ENCODE data around the gene LAIR2. TPM values are rescaled to one million over a fixed set of nuclear protein-coding genes. Genes with fewer than 3 reads are reported as not detected.
A peak's percentile ranks its signal among the peaks of the same experiment; 100 is the strongest.

Gene LAIR2
- total RNA-seq, 2 donors from 2014 or later: not detected

DNA sequence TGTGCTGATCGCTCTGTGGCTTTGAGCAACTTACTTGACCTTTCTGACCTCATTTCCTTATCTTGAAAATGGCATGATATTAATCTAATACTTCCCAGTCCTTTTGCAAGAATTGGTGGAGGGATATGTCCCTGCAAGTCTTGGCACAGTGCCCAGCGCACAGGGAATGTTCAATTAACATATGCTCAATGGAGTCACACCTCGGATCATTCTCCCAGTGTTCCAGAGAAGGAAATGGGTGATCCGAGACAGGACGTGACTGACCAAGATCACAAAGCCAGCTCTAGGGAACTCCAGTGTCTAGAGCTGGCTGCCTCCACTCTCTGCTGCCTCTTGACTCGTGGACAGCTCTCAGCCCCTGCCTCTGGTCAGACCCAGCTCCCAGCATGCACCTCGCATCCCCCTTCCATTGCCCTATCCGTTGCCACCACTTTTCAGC, 33.1 kb upstream of the LAIR2 start:
- Histone ChIP-seq H3K27ac (peak overlapping the region; percentile 76 to 85), H3K27me3 (no peaks in the 10 kb centered on the region), H3K4me3 (no peak overlapping the region), H3K9me3 (no peaks in the 10 kb centered on the region), H3K4me1 (peaks cover 0 to 41% of the 10 kb centered on the region in 2 donors), H3K36me3 (no peaks in the 10 kb centered on the region)
- no peak for DNase-seq (ENCODE audit: low spot score)
- TF ChIP-seq, protein P1, sequence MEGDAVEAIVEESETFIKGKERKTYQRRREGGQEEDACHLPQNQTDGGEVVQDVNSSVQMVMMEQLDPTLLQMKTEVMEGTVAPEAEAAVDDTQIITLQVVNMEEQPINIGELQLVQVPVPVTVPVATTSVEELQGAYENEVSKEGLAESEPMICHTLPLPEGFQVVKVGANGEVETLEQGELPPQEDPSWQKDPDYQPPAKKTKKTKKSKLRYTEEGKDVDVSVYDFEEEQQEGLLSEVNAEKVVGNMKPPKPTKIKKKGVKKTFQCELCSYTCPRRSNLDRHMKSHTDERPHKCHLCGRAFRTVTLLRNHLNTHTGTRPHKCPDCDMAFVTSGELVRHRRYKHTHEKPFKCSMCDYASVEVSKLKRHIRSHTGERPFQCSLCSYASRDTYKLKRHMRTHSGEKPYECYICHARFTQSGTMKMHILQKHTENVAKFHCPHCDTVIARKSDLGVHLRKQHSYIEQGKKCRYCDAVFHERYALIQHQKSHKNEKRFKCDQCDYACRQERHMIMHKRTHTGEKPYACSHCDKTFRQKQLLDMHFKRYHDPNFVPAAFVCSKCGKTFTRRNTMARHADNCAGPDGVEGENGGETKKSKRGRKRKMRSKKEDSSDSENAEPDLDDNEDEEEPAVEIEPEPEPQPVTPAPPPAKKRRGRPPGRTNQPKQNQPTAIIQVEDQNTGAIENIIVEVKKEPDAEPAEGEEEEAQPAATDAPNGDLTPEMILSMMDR (IDR thresholded peaks at IDR 0.05): no peak

DNA sequence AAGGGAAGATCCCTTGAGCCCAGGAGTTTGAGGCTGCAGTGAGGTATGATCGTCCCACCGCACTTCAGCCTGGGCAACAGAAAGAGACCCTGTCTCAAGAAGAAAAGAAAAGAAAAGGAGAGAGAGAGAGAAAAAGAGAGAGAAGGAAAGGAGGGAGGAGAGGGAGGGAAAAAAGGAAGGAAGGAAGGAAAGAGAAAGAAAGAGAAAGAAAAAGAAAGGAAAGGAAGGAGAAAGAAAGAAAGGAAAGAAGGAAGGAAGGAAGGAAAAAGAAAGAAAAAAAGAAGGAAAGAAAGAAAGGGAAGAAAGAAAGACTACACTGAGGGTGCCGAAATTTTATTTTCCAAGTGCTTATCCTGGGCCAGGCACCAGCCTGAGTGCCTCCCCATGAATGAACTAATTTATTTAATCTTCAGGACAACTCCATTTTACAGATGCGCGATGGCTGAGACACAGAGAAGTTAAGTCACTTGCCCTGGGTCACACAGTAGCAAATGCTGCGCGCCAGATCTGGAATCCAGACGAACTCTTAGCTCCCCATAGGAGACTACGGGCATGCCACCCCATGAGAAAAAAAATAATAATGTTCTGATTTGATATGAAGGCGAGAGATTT, 32.2 kb upstream of the LAIR2 start:
- peak overlapping the region in 1 of 2 donors; percentile 43 for H3K4me3 ChIP-seq
- no peaks in the 10 kb centered on the region for H3K27me3 ChIP-seq
- peak overlapping the region; percentile 76 to 85 for H3K27ac ChIP-seq
- no peaks in the 10 kb centered on the region for H3K36me3 ChIP-seq
- DNase-seq (ENCODE audit: low spot score): no peak
- TF ChIP-seq, protein P1 (IDR thresholded peaks at IDR 0.05): no peak
- peaks cover 0 to 36% of the 10 kb centered on the region in 2 donors for H3K4me1 ChIP-seq
- no peaks in the 10 kb centered on the region for H3K9me3 ChIP-seq

DNA sequence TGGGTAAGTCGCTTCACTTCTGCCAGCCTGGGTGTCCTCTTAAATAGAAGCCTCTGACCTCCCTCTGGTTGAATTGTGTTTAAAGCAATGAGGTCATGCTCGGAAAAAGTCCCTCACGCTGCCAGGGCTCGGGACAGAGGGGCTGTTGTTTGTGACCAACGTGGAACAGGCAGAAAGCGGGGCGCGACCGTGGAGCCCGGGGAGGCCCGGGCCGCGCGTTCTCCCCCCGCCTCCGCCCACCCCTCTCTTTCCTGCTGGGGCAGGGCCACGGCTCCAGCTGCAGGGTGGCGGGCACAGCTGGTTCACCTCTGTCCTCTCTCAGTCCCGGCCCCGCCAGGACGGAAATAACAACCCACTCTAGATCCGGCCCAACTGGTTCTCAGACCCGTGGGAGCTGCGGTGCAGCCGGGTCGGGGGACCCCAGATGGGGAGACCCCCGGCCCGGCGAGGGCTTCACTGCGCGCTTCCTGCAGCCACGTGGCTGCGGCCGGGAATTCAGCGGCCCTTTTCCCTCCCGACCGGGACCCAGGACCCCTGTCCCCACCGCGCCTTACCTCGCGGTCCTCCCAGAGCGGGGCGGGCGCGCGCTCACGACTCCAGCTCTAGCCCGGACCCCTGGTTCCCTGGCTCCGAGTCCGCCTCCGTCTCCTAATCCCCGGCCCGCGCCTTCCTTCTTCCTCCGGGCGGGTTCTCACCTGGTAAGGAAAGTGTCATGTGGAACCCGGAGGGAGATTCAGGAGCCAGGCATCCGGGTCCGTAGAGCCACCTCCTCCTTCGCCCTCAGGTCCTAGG, 31.4 kb upstream of the LAIR2 start:
- Histone ChIP-seq H3K9me3 (no peaks in the 10 kb centered on the region), H3K27ac (peak overlapping the region; percentile 76 to 85), H3K27me3 (no peaks in the 10 kb centered on the region), H3K4me3 (peak overlapping the region; percentile 43 to 54), H3K4me1 (peaks cover 0 to 36% of the 10 kb centered on the region in 2 donors), H3K36me3 (no peaks in the 10 kb centered on the region)
- no peak for DNase-seq (ENCODE audit: low spot score)
- TF ChIP-seq, protein P1 (IDR thresholded peaks at IDR 0.05): no peak

DNA sequence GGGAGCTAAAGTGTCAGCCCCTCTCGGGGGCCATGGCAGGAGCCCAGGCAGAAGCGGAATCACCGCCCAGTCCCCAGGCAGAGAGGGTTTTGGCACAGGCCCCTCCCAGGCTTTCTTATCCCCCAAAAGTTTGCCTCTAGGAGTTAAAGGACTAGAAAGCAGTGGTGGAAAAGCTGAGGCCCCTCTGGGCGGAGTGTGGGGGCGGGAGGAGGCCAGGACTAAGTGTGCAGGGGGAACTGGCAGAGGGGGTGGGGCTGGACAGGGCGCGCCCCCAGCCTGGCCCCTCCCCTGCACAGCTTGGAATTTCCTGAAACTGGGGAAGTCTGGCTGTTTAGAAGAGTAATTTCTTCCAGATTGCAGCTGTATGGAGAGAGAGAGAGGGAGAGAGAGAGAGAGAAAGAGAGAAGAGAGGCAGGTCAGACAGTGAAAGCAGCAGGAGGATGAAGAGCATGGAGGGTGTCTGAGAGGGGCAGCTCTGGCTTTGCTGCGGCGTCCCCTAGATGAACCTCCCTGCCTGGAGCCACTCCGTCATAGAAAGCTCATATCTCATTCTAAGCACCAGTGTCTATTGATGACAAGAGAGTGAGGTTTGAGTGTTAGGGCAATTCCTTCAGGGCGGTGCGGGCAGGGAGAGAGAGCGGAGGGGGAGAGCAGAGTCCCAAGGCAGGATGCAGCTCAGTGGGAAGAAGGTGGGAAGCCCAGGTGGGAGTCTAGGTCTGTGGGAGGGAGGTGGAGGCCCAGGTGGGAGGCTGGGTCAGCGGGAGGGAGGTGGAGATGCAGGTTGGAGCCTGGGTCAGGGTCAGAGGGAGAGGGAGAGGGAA, 29.4 kb upstream of the LAIR2 start, which contains the start of gene CDC42EP5:
TSS of gene CDC42EP5 (minus strand) at position 226 of the 821 bp plus-strand sequence. CDS start 7,749 bp downstream, outside the sequence.
- peak within 1 kb of the TSS; percentile 43 to 56 for H3K4me3 ChIP-seq
- peaks cover 0 to 36% of the 10 kb centered on the region in 2 donors for H3K4me1 ChIP-seq
- no peaks in the 10 kb centered on the region for H3K9me3 ChIP-seq
- no peaks in the 10 kb centered on the region for H3K27me3 ChIP-seq
- TF ChIP-seq, protein P1 (IDR thresholded peaks at IDR 0.05): no peak
- DNase-seq (ENCODE audit: low spot score): peak; percentile 83
- no peaks in the 10 kb centered on the region for H3K36me3 ChIP-seq
- H3K27ac ChIP-seq: peak within 1 kb of the TSS; percentile 74 to 81

DNA sequence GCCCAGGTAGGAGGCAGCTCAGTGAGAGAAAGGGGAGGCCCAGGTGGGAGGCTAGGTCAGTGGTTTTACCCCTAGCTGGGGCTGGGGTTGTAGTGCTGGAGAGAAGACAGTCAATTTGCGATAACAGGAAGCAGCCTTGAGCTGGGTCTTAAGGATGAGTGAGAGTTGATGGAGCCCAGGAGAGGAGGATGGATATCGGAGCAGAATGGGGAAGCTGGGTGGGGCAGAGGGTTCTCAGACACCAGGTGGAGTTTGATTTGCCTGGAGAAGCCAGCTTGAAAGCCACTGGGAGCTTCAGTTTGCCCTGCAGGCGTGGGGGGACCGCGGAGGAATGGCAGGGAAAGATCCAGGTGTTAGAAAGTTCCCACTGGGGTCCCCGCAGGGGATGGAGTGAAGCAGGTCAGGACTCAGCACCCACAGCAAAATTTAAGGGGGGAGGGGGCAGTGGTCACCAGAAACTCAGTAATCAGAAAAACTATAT, 28.7 kb upstream of the LAIR2 start:
- H3K4me3 ChIP-seq: no peak overlapping the region
- peaks cover 0 to 36% of the 10 kb centered on the region in 2 donors for H3K4me1 ChIP-seq
- no peaks in the 10 kb centered on the region for H3K36me3 ChIP-seq
- DNase-seq (ENCODE audit: low spot score): no peak
- H3K27me3 ChIP-seq: no peaks in the 10 kb centered on the region
- peak overlapping the region; percentile 74 to 81 for H3K27ac ChIP-seq
- H3K9me3 ChIP-seq: no peaks in the 10 kb centered on the region
- TF ChIP-seq, protein P1 (IDR thresholded peaks at IDR 0.05): no peak
